ENCODE measurements around the gene PROZ. TPM values are rescaled to one million over a fixed set of nuclear protein-coding genes. Genes with fewer than 3 reads are reported as not detected.

Gene PROZ
- total RNA-seq, 1 experiment from 2014 or later, result not detected

- no peak overlapping the region for H4K91ac ChIP-seq (ENCODE audit: insufficient read length, low read depth, low read length)
- TF ChIP-seq, protein P1, sequence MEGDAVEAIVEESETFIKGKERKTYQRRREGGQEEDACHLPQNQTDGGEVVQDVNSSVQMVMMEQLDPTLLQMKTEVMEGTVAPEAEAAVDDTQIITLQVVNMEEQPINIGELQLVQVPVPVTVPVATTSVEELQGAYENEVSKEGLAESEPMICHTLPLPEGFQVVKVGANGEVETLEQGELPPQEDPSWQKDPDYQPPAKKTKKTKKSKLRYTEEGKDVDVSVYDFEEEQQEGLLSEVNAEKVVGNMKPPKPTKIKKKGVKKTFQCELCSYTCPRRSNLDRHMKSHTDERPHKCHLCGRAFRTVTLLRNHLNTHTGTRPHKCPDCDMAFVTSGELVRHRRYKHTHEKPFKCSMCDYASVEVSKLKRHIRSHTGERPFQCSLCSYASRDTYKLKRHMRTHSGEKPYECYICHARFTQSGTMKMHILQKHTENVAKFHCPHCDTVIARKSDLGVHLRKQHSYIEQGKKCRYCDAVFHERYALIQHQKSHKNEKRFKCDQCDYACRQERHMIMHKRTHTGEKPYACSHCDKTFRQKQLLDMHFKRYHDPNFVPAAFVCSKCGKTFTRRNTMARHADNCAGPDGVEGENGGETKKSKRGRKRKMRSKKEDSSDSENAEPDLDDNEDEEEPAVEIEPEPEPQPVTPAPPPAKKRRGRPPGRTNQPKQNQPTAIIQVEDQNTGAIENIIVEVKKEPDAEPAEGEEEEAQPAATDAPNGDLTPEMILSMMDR (conservative IDR thresholded peaks at IDR 0.05), result peak; percentile 58
- WGBS (ENCODE audit: extremely low coverage, insufficient read length, low lambda C conversion rate), result no CpG with 5 or more reads among the region's 10 CpGs
- no peaks in the 10 kb centered on the region for H4K20me1 ChIP-seq (ENCODE audit: control insufficient read depth, insufficient read depth, insufficient read length)
- H4K5ac ChIP-seq (ENCODE audit: insufficient read length, low read depth, low read length), result no peak overlapping the region
- no peak overlapping the region for H3K27ac ChIP-seq (ENCODE audit: insufficient read length, low read depth, low read length)
- H4K8ac ChIP-seq (replicated peaks; ENCODE audit: insufficient read length, low read depth, low read length), result no peak overlapping the region
- no peak overlapping the region for H2BK20ac ChIP-seq (ENCODE audit: low read depth, low read length, poor library complexity, severe bottlenecking)
- no peak overlapping the region for H2BK5ac ChIP-seq (ENCODE audit: insufficient read length, low read length)
- DNase-seq, result peak; percentile 54
- H3K79me1 ChIP-seq (ENCODE audit: insufficient read depth, low read depth, low read length, poor library complexity, severe bottlenecking), result peaks cover under 1% of the 10 kb centered on the region
- no peak overlapping the region for H2BK15ac ChIP-seq (ENCODE audit: low read depth, low read length)
- H2AK5ac ChIP-seq (ENCODE audit: insufficient read length, low read length), result no peak overlapping the region
- H3K79me2 ChIP-seq (ENCODE audit: insufficient read depth, low read length), result peaks cover 63% of the 10 kb centered on the region
- H3T11ph ChIP-seq (ENCODE audit: low read length), result no peak overlapping the region
- H3K9ac ChIP-seq (ENCODE audit: extremely low read depth, insufficient read length, low read length), result no peak overlapping the region
- Mint-ChIP-seq H3K36me3 (ENCODE audit: insufficient read depth in 1 of 3, low read depth in 3 of 3) (peaks cover 24 to 29% (median 27%) of the 10 kb centered on the region in 3 experiments), H3K9me3 (no peaks in the 10 kb centered on the region), H3K4me1 (peaks cover 23 to 28% of the 10 kb centered on the region in 2 experiments), H3K27me3 (ENCODE audit: low read depth) (no peaks in the 10 kb centered on the region), H3K27ac (peak overlapping the region; percentile 24 to 82 (median 81); a peak in 5 of 7 replicates), H3K4me3 (peak overlapping the region; percentile 73 to 91)
- H3K23ac ChIP-seq (ENCODE audit: insufficient read length, low read depth, low read length), result no peak overlapping the region
- no peak overlapping the region for H3K56ac ChIP-seq (ENCODE audit: insufficient read length, low read depth, low read length)
- H3K18ac ChIP-seq (ENCODE audit: insufficient read length, low read depth, low read length), result no peak overlapping the region
- no peak overlapping the region for H2AFZ ChIP-seq (ENCODE audit: low read length)
- H3K4me2 ChIP-seq (ENCODE audit: insufficient read depth, insufficient read length, low read length), result no peak overlapping the region
- no peak overlapping the region for H3K4ac ChIP-seq (ENCODE audit: low read depth, low read length)
- H3K14ac ChIP-seq (ENCODE audit: insufficient read depth, low read length), result no peak overlapping the region
- no peak overlapping the region for H2BK120ac ChIP-seq (ENCODE audit: low read depth, low read length, poor library complexity, severe bottlenecking)
- H3K9me3 ChIP-seq (ENCODE audit: control insufficient read depth, low read depth, low read length), result no peaks in the 10 kb centered on the region
- H3K27me3 ChIP-seq (ENCODE audit: insufficient read depth, low read length), result no peaks in the 10 kb centered on the region
- no peak overlapping the region for H2BK12ac ChIP-seq (ENCODE audit: insufficient read length, low read depth, low read length)
- H3K4me1 ChIP-seq (ENCODE audit: insufficient read depth, low read length), result peaks cover 5% of the 10 kb centered on the region; the same call in 1 of the 2 replicates
- peaks cover 6% of the 10 kb centered on the region for H3K23me2 ChIP-seq (ENCODE audit: insufficient read length, low read depth, low read length, poor library complexity, severe bottlenecking)
Measured at GRCh38 chr13:113211774-113212173, 53.3 kb downstream of the PROZ start.

Data from H9 (cell line).